Epithelial cell of prostate (primary cell): ENCODE data around the gene SCAMP2.
A peak's percentile ranks its signal among the peaks of the same experiment; 100 is the strongest.
"Not testable (repeated sequence)": the region's sequence is repeated elsewhere in the genome, so short reads cannot be mapped to it uniquely, and the experiment has no call there.

Source experiments
- DNase-seq: peaks from one replicate; pipeline ENCODE4 v3.0.0-alpha.2; 2011; ENCODE audit warnings: low read depth, low spot score
- H3K27ac ChIP-seq: fragments of 450-650 bp; 2 replicates; pipeline ENCODE4 v1.5.1; 2017; ENCODE audit warnings: mild to moderate bottlenecking

Gene SCAMP2

GRCh38 chr15:74873036-74873755 lies at the start of gene SCAMP2:
Gene SCAMP2 (minus strand): TSS chr15:74873365. CDS start chr15:74873255, 110 bp downstream.
- peak within 1 kb of the TSS; percentile 91 for H3K27ac ChIP-seq
- peak; percentile 78 for DNase-seq

GRCh38 chr15:74920456-74920855 lies 47.3 kb upstream of the SCAMP2 start:
- no peak for DNase-seq
- no peak overlapping the region for H3K27ac ChIP-seq

GRCh38 chr15:74917676-74918075 lies 44.5 kb upstream of the SCAMP2 start:
- no peak overlapping the region for H3K27ac ChIP-seq
- DNase-seq = no peak

GRCh38 chr15:74913799-74914198 lies 40.6 kb upstream of the SCAMP2 start:
- DNase-seq, H3K27ac ChIP-seq: not testable (repeated sequence)

GRCh38 chr15:74913041-74913440 lies 39.9 kb upstream of the SCAMP2 start:
- no peak overlapping the region for H3K27ac ChIP-seq
- DNase-seq = no peak

GRCh38 chr15:74908635-74909034 lies 35.5 kb upstream of the SCAMP2 start:
- DNase-seq = no peak

GRCh38 chr15:74907163-74907870 lies 34.2 kb upstream of the SCAMP2 start:
- DNase-seq = no peak
- H3K27ac ChIP-seq = peak overlapping the region; percentile 80

More at GRCh38 chr15:74908635-74909034, 35.5 kb upstream of the SCAMP2 start:
- no peak overlapping the region for H3K27ac ChIP-seq

GRCh38 chr15:74906450-74907162 lies 33.4 kb upstream of the SCAMP2 start, which contains the start of gene FAM219B:
Gene FAM219B (minus strand): TSS chr15:74906851. CDS start chr15:74906800, 51 bp downstream.
- H3K27ac ChIP-seq = peak within 1 kb of the TSS; percentile 80
- DNase-seq = peak; percentile 16

GRCh38 chr15:74906067-74906449 lies 32.9 kb upstream of the SCAMP2 start:
- no peak for DNase-seq
- H3K27ac ChIP-seq = peak overlapping the region; percentile 80

- no peak overlapping the region for H3K27ac ChIP-seq
- DNase-seq = no peak
Observed at GRCh38 chr15:74904190-74904805, 31.1 kb upstream of the SCAMP2 start.

GRCh38 chr15:74903676-74904075 lies 30.5 kb upstream of the SCAMP2 start:
- DNase-seq = no peak
- H3K27ac ChIP-seq = no peak overlapping the region

DNA sequence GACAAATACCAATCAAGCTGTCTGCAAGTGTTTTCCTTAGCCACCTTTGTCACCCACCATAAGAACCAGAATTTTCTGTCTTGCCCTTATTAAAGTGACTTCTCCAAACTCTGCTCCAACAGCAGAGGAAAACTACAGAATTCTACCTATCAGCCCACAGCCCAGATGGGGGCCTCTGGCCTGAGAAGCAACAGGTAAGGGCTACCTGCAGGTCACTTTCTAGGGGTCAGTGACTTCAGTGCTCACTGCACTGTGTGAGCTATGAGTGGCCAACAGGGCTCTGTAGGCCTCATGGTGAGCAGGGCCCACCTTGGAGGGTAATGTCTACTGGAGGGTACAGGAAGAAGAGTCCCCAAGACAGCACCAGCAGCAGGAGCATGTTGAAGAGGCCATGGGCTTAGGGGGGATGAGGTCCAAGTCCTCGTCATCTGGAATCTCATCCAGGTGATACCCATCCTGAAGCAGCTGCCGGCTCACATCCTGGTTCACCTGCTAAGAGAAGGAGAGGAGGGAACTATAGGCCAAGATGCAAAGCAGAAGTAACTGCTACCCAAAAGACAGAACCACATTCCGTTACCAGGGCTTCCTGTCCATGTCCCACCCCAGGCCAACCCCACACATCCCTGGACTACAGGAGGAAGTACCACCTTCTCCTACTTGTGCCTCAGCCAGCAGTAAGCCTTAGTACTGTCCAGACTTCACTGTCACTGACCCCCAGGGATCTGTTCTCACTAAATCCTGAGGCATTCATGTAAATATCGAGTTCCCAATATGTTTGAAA lies 29.3 kb upstream of the SCAMP2 start:
- DNase-seq = no peak
- no peak overlapping the region for H3K27ac ChIP-seq

GRCh38 chr15:74901612-74902063 lies 28.5 kb upstream of the SCAMP2 start:
- no peak for DNase-seq
- H3K27ac ChIP-seq = no peak overlapping the region

- no peak for DNase-seq
- no peak overlapping the region for H3K27ac ChIP-seq
Observed at GRCh38 chr15:74897300-74897701, 24.1 kb upstream of the SCAMP2 start.

- no peak overlapping the region for H3K27ac ChIP-seq
- DNase-seq = no peak
Observed at GRCh38 chr15:74896316-74896715, 23.2 kb upstream of the SCAMP2 start.

DNA sequence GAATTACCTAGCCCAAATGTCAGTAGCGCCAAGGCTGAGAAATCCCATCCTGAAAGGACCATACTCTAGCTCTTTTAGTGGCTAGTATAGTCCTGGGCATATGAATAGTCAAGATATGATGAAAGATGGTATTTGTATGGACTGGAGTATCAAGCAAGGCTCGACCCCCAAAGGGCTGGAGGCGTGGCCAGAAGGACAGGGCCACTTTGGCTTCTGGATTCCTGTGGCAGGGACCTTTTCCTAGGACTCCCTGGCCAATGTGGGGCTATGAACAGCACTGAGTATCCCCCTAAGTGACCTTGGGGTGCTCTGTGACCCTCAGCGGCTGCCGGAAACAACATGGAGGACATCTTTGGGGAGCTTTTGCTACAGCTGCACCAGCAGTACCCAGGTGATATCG lies 22.7 kb upstream of the SCAMP2 start:
- no peak for DNase-seq

GRCh38 chr15:74894383-74894782 lies 21.2 kb upstream of the SCAMP2 start:
- H3K27ac ChIP-seq, DNase-seq: not testable (repeated sequence)

More for the DNA sequence above, 22.7 kb upstream of the SCAMP2 start:
- no peak overlapping the region for H3K27ac ChIP-seq

- no peak for DNase-seq
- H3K27ac ChIP-seq = peak overlapping the region; percentile 11
Observed at GRCh38 chr15:74893627-74894026, 20.5 kb upstream of the SCAMP2 start.

- no peak for DNase-seq
- H3K27ac ChIP-seq = peak overlapping the region; percentile 11
Observed at GRCh38 chr15:74892931-74893330, 19.8 kb upstream of the SCAMP2 start.

GRCh38 chr15:74892313-74892712 lies 19.1 kb upstream of the SCAMP2 start:
- H3K27ac ChIP-seq = peak overlapping the region; percentile 26
- no peak for DNase-seq
